GM18519 (cell line): Measurements from ENCODE around the gene ADNP.

ENCODE experiments used
- ATAC-seq: cut with Tn5 transposase; IDR thresholded peaks from one replicate; pipeline ENCODE4 v1.9.1; 2021; ENCODE audit warnings: mild to moderate bottlenecking, moderate library complexity; ENCODE audit not compliant: unreplicated experiment, low FRiP score

ADNP gene

DNA sequence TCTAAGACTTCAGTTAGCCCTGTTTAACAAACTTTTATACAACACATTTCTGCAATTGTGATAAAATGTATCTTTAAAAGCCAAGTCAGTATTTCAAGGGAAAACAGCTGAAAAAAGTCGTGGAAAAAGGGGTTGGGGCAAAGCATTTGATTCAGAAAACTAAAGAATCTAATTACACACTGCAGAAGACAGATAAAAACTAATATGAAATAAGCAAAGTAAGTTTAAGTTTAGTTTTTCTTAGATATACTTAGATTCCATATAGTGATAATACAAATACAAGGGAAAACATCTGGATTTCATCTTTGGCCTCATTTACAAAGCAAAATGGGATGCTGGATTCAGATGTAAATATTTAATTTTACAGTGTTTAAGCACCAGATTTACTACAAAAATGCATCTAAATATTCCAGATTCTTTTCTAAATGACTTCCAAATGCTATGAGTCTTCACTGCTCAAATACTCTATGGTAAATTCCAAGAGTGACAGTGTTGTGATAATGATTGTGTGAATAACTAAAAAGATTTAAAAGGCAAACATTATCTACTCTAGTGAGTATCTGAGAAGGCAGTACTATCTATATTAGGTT lies 1.5 kb upstream of the ADNP start:
- no peak for ATAC-seq

DNA sequence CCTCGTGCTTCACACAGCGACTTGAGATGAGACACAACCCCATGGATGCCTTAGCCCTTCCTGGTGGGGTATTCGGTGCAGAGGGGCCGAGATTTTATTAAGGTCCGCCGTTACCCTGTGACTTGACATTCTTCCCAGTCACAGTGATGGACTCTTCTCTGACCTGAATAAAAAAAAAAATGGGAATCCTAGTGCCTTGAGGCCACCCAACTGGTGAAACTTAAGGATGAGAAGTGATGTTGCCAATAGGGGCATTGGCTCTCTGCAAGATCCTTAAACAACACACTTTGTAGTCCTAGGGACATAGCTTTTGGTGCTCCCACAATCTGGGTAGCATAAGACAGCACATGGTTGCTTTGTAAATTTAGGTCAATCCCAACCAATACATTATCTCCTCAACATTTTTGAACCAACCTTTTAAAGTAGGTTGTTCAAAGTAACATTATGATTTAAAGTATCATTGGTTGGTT lies 814 bp upstream of the ADNP start:
- no peak for ATAC-seq

DNA sequence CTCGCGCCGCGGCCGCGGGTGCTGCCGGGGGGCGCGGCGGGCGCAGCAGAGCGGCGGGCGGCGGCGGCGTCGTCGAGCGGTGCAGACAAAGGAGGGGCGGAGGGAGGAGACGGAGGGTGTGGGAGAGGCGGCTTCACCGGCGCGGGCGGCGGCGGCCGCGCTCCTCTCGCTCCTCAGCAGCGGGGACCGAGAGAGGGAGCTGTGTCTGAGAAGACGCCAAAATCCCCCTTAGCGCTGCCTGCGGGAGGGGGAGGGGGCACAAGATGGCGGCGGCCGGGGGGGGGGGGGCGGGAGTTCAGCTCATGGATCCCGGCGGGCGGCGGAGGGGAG lies 296 bp downstream of the ADNP start:
- ATAC-seq = peak; percentile 10

DNA sequence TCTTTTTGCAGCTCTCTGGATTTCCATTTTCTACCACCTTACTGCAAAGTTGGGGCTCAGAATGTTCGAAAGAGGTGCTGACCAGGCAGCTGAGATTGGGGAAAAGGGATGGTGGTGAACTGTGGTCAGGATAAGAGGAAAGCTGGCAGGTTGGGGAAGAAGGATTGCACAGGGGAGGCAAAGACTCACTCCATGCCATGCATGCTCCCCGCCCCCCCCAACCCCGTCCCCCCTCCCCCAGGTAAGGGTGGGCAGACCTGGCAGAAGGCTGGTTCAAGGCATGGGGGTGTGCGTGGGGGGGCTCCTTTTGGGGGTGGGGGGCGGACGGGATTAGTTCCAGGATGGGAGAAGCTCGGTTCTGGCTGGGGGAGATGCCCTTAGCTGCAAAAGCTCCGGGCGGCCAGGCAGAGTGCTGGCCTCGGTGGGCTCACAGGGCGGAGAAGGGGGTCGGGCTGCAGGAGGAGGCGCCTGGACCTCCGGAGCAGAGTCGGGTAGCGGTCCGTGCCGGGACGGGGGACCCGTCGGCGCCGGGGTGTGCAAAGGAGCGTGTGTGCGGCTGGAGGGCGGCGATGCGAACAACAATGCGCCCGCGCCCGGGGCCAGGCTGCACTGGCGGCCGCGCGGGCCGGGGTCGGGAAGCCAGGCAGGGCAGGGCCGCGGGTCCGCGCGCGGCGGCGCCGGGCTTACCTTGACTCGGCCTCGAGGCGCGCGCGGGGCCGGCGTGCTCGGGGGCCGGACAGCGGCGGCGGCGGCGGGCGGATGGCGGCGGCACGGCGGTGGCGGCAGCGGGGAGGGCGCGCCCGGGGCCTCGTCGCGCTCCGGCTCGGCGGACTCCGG lies 880 bp downstream of the ADNP start:
- no peak for ATAC-seq

DNA sequence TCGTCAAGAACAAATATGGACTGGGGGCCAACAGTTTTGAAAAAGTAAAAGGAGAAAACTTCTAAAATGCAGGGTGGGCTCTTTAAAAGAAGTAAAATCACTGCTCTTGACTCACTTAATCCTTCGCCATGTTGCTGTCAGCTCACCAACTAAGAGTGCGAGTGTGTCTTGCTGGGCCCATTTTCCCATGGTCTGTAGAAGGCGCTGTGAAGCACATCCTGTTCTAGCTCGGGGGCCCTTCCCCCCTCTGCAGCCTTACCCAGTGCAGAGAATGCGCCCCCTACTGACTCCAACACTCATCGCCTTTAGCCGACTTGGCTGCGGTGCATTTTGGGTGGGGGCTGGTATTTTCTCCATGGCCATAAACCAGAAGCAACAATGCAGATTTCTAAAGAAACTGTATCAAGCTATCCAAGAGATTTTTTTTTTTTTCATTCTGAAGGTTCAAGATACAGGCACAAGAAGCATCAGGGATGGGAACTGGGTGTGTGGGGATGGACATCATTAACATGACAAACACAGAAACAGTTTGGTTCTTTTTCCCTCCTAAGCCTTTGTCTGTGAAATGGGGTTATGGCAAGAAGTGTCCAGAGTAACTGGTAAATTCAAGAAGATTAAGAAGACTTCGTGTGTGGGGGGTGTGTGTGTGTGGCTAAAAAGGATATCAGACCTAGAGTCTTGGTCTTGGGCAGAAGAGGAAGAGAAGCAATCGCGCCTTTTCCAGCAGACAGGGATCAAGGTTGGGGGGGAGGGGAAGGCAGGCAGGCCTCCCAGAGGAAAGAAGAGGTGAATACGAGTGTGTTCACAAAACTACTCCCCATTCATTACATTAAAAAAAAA lies 1.7 kb downstream of the ADNP start:
- peak; percentile 34 for ATAC-seq

DNA sequence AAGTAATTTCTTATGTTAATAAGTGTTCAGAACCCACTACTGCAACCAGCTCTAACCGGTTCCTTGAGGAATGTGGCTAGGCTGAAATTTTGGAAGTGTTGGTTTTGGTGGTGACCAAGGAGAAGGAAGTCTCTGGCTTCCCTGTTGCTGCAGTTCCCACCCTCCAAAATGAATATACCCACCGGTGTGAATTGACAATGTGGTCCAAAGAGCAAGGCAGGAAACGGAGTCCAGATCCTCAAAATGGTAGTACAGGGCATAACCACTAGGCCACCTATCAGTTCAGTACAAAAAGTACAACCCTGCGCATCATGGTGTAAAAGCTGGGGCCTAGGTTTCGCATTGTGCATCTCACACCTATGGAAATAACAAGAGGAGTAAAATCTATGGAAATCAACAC lies 2.8 kb downstream of the ADNP start:
- no peak for ATAC-seq

DNA sequence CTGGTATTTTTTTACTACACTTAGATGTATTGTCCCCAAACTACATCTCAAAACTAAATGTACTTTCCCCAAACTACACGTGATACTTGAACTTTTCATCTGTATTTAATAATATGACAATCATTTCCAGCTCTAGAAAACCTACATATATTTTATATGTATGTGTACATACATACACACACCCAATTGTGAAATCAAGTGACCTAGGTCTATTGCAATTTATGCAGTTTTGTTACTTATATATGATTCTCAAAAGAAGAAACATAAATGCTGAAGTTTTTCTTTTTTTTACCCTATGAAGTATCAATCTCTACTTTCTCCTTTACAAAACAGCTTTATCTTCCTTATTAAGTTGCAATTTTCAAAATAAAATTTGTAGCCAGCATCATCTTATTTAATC lies 4.7 kb downstream of the ADNP start:
- ATAC-seq = no peak

DNA sequence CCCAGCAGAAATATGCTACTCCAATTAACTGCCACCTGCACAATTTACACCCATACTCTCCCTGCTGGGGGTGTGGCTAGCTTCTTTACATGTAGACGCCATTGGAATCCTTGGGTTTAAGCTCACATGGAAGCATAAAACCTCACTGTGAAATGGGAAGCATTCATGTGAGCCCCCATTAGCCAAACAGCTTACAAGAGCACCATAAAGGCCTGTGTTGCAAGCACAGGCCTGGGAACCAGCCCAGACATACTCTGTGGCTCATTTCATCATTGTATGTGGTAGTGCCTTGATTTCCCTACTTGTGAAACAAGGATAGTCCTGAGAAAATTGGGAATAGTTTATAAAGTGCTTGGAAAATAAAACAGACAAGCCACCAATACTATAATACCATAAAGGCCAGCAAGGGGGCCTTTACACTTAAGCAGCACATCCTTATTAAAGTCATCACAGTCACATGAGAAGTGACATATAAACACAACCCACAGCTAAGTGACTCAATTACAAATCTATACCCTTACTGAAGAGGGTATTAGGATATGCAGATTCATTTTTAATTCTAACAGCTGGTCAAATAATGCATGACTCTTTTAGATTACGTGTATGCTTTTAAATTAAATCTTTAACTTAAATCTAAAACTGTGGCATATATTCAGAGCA lies 6.8 kb downstream of the ADNP start:
- ATAC-seq = no peak

DNA sequence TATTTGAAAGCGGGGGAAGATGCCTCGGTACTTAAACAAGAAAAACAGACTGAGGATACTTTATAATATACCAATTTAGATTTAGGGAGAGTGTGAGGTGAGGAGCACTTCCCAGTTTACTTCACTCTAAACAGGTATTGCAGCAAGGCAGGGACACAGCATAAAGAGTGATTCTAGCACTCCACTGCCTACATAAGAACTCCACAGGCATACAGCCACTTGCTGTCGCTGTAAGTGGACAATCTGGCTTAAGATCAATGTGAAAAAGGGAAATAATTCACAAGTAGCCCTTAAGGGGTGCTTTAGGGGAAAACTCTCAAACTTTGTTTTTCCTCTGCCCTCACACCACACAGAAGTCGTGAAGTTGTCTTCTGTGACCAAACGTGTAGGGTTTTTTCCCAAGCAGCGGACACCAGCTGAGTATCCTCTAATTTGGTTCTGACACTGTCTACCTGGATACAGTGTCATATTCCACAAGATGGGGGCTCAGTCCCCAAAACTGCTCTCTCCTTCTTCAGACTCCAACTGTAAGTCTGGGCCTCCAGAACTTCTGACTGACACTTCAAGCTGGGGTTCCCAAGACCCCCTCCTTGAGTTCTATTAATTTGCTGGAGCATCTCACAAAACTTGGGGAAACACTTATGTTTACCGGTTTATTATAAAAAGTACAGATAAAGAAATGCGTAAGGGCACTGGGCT lies 9.3 kb downstream of the ADNP start:
- ATAC-seq = no peak

DNA sequence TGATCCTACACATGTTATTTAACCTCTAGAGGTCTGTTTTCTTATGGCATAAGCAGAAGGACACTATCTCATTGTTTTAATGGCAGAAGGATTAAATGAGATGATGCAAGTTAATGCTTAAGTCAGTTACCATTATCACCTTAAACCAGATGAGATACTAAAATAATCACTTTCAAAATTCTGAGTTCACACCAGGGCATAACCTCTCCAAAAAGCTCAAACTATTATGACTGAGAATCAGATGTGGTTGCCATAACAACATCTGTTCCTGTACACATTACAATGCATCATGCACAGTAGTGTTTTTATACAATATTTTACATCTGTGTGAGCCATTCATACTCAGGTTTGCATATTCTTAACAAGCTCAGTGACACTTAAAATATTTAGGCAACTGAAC lies 10.2 kb downstream of the ADNP start:
- no peak for ATAC-seq

DNA sequence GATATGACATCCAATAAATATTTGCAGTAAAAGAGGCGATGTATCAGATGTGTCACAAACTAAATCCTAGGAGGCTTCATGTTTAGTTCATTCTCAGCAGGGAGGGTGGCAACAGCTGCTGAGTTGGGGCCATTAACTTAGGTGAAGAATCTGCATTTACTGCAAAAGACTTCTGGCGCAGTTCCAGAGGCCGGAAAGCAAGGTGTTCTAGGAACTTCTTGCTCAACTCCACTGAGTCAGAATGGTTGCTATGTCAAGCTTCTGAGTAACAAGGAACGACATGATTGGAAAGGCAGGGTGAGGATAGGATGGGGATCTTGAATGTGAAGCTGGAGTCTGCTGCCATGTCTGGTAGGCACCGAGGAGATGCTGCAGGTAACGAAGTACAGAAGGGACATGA lies 11.7 kb downstream of the ADNP start:
- ATAC-seq = no peak

DNA sequence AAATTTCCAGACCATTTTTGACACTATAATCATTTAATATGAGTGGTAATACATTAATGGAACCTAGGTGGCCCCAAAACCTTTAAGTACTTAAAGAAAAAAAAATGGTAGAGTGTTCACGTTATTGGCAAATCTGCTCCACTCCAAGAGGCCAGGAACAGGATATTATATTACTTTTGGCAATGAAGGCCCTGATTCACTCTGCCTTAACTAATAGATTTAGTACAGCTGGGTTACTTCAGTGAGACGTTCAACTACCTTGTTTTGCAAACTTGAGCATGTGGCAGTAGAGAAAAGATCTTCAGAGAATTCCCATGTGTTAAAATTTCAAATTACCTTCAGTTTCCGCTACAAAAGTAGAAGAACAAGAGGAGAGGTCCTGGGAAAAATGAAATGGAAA lies 12.8 kb downstream of the ADNP start:
- no peak for ATAC-seq

DNA sequence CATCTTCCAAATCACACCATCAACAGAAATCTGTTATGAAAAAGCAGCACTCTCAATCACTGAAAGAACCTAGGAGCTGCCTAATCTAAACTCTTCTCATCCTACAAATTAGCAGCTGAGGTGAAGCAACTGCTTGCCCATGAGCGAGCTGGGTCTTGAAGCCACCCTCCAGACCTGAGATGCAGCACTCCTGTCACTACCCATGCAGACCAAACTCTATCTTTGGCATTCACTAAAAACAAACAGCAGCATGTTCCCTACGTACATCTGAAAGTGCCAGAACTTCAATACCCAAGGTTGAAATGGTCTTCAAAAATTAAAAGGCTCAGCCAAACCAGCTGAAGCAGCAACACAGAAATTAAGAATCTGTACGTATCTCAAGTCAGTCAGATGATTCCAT lies 14.3 kb downstream of the ADNP start:
- ATAC-seq = no peak

DNA sequence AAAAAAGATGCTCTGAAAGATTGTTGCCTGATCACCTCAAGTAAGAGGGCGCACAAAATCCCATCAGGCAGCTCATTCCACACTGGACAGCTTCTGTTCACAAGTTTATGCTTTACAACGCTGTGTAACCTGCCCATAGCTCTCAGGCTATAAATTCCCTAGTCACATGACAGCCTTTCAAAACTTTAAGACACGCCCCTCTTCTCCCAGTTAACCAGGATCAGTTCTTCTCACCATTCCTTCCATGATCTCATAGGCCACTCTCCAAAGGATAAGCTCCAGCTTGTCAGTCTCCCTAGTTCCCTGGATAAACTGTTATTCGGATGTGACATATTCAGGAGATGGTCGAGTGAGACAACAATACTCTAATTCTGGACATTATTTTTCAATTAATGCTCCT lies 15.0 kb downstream of the ADNP start:
- ATAC-seq = no peak

DNA sequence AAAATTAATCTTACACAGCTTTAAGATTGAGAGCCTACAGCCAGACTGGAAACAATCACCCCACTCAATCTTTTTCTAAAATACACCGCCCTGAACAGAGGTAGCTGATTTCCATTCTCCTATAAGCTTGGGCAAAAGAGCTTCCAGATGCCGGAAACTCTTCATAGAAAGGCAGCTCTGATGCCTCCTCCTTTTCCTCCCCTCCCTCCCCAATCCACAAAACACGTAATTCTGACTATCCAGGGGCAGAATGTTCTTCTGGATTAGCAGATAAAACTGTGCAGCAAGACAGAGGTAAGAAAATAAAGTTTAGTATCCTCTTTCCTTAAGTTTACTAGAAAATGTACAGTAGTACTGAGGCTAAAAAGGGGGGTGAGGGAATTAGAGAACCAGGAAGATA lies 15.8 kb downstream of the ADNP start:
- no peak for ATAC-seq

DNA sequence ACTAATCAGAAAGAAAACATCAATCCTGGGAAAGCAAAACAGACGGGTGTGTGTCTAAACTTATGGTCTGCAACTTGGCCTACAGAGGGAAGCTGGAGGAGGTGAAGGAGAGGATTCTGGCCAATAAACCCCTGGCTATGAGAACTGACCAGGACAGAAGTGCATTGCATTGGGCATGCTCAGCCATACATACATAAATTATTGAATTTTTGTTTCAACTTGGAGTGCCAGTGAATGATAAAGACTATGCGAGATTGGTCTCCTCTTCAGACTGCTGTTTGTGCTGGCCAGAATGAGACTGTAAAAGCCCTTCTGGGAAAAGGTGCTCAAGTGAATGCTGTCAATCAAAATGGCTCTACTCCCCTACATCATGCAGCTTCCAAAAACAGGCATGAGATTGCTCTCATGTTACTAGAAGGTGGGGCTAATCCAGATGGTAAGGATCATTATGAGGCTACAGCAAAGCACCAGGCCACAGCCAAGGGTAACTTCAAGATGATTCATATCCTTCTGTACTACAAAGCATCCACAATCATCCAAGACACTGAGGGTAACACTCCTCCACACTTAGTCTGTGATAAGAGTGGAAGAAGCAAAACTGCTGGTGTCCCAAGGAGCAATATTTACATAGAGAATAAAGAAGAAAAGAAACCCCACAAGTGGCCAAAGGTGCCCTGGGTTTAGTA lies 17.4 kb downstream of the ADNP start:
- ATAC-seq = no peak

DNA sequence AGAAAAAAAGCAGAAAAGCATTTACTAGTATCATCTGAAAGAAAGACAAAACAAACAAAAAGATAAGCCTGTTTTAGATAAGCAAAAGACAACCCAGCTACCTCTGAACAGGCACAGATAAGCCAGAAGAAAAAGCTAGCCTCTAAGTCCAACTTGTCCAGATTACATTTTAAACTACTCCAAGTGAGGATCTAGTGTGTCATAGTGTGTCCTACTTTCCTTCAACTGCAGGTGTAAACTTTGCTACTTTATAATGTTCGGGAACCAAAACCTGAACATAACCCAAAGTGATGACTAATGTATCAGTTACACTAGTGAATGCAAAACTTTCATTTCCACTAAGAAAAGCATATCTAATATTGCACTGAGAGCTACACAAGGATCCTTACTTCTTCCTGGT lies 19.5 kb downstream of the ADNP start:
- no peak for ATAC-seq

DNA sequence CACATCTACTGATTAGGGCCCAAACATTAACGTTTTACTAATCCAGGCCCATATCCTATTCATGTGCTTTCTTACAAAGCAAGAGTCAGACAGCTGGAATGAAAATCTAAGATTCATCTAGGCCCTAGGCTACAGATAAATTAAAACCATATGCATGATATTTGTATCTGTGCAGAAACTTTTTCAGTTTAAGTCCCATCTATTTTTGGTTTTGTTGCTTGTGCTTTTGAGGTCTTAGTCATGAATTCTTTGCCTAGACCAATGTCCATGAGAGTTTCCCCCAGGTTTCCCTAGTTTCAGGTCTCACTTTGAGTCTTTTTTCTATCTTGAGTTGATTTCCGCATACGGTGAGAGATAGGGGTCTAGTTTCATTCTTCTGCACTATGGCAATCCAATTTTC lies 20.2 kb downstream of the ADNP start:
- no peak for ATAC-seq

DNA sequence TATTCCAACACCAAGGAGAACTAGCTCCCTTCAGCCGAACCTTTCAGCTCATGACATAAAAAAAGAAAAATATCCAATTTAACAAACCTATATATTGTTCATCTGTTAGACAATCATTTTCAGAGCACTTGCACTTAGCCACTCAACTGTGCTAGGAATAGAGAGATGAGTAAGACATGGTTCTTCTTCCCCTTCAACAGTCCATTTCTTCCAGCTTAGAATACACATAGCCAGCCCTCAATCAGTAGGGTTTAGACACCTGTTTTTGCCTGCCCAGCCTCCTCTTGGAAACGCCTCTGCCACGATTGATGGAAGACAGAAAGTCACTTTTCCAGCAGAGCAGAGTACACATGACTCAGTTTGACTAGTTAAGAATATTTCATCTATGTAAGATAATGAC lies 21.8 kb downstream of the ADNP start:
- ATAC-seq = no peak

DNA sequence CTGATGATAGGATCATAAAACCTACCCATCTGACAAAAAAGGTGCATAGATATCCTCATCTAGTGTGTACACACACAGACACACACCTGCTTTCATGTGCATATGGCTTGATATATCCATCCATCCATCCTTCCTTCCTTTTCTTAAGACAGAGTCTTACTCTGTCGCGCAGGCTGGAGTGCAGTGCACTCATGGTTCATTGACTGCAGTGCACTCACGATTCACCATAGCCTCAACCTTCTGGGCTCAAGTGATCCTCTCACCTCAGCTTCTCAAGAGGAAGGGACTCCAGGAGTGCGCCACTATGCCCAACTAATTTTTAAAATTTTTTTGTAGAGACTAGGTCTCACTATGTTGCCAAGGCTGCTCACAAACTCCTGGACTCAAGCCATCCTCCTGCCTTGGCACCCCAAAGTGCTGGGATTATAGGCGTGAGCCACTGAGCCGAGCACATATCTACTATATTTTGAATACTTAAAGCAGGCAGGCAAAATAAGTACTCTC lies 27.1 kb downstream of the ADNP start:
- no peak for ATAC-seq
